ENCODE measurements around the gene PYROXD2. TPM values are rescaled to one million over a fixed set of nuclear protein-coding genes. Genes with fewer than 3 reads are reported as not detected.

Gene PYROXD2
- total RNA-seq, 3 donors from 2014 or later: 6.3 to 11.6 (median 9.7) TPM

- peak in 1 of 3 donors; percentile 29 for DNase-seq
- H3K36me3 ChIP-seq (ENCODE audit: low read depth): no peaks in the 10 kb centered on the region
- intact Hi-C loops (cut with DNase I, micrococcal nuclease): no loop called here
These were observed 1.8 kb upstream of the PYROXD2 start for GRCh38 chr10:98416606-98417388.

GRCh38 chr10:98415731-98416119 lies 743 bp upstream of the PYROXD2 start:
- no peak for ATAC-seq

More at GRCh38 chr10:98416606-98417388, 1.8 kb upstream of the PYROXD2 start:
- no peak for ATAC-seq
- no peak for TF ChIP-seq CTCF (IDR thresholded peaks at IDR 0.05)
- Histone ChIP-seq H3K4me1 (ENCODE audit: low read depth) (peaks cover 11% of the 10 kb centered on the region), H3K9me3 (no peaks in the 10 kb centered on the region), H3K4me3 (no peak overlapping the region)

GRCh38 chr10:98414578-98414931 lies 427 bp downstream of the PYROXD2 start:
- no peak for ATAC-seq
- Histone ChIP-seq H3K9me3 (no peaks in the 10 kb centered on the region), H3K36me3 (ENCODE audit: low read depth) (no peaks in the 10 kb centered on the region), H3K4me1 (ENCODE audit: low read depth) (peaks cover 11% of the 10 kb centered on the region), H3K4me3 (peak overlapping the region; percentile 17)
- TF ChIP-seq CTCF (IDR thresholded peaks at IDR 0.05): no peak
- intact Hi-C loops (cut with DNase I, micrococcal nuclease): no loop called here
- DNase-seq: no peak

More at GRCh38 chr10:98415731-98416119, 743 bp upstream of the PYROXD2 start:
- H3K4me3 ChIP-seq: no peak overlapping the region
- no peaks in the 10 kb centered on the region for H3K36me3 ChIP-seq (ENCODE audit: low read depth)
- H3K9me3 ChIP-seq: no peaks in the 10 kb centered on the region
- no peak for DNase-seq
- no peak for TF ChIP-seq CTCF (IDR thresholded peaks at IDR 0.05)
- peaks cover 11% of the 10 kb centered on the region for H3K4me1 ChIP-seq (ENCODE audit: low read depth)
- intact Hi-C loops (cut with DNase I, micrococcal nuclease): no loop called here

GRCh38 chr10:98411768-98412167 lies 3.2 kb downstream of the PYROXD2 start:
- no peak for DNase-seq
- Histone ChIP-seq H3K4me3 (no peak overlapping the region), H3K9me3 (no peaks in the 10 kb centered on the region), H3K36me3 (ENCODE audit: low read depth) (no peaks in the 10 kb centered on the region), H3K4me1 (ENCODE audit: low read depth) (peaks cover 11% of the 10 kb centered on the region)
- no peak for TF ChIP-seq CTCF (IDR thresholded peaks at IDR 0.05)
- intact Hi-C loops (cut with DNase I, micrococcal nuclease): no loop called here
- ATAC-seq: no peak

- TF ChIP-seq CTCF (IDR thresholded peaks at IDR 0.05): no peak
- Histone ChIP-seq H3K36me3 (ENCODE audit: low read depth) (no peaks in the 10 kb centered on the region), H3K9me3 (no peaks in the 10 kb centered on the region), H3K4me3 (no peak overlapping the region), H3K4me1 (ENCODE audit: low read depth) (peaks cover 11% of the 10 kb centered on the region)
- ATAC-seq: no peak
- DNase-seq: no peak
- intact Hi-C loops (cut with DNase I, micrococcal nuclease): no loop called here
These were observed 3.8 kb downstream of the PYROXD2 start for GRCh38 chr10:98411166-98411565.

All from mucosa of descending colon (tissue), 3 donors.